Tibial artery (tissue), 4 donors: ENCODE measurements around the gene SSC5D.

ENCODE experiments used
- DNase-seq, 2 donors: peaks; one replicate each; pipeline ENCODE4 v3.0.0-alpha.2; 2019
- H3K27ac ChIP-seq, 2 donors: fragments of 200-600 bp; sonication (generic) in 1 of 2; 1 replicate in 1 of 2; 2 replicates in 1 of 2; pipeline ENCODE4 v1.5.1; 2018 to 2019; ENCODE audit warnings: mild to moderate bottlenecking in 1 of 2
- H3K27me3 ChIP-seq, 2 donors: fragments of 200-600 bp; sonication (generic) in 1 of 2; one replicate each; pipeline versions ENCODE4 v1.5.1 to v1.6.0; 2016 to 2019
- H3K36me3 ChIP-seq, 3 donors: fragments of 200-600 bp; sonication (generic) in 2 of 3; one replicate each; pipeline ENCODE4 v1.5.1; 2016 to 2019; ENCODE audit warnings: mild to moderate bottlenecking in 2 of 3
- H3K4me1 ChIP-seq, 4 donors: fragments of 200-600 bp; sonication (generic) in 2 of 4; 1 replicate in 3 of 4; 2 replicates in 1 of 4; pipeline ENCODE4 v1.5.1; 2016 to 2019
- H3K4me3 ChIP-seq, 2 donors: fragments of 200-600 bp; sonication (generic) in 1 of 2; 1 replicate in 1 of 2; 2 replicates in 1 of 2; pipeline ENCODE4 v1.5.1; 2018 to 2019; ENCODE audit warnings: mild to moderate bottlenecking in 2 of 2
- H3K9me3 ChIP-seq, 3 donors: fragments of 200-600 bp; sonication (generic) in 1 of 3; one replicate each; pipeline ENCODE4 v1.5.1; 2016 to 2019
- intact Hi-C: fragments of 100-400 bp; cut with DNase I; formaldehyde crosslinking; loops from one replicate; pipeline ENCODE4 v1.15.0; 2023; ENCODE audit warnings: low total_unique reads
- TF ChIP-seq, protein P1 (sequence below), 2 experiments: fragments of 200-600 bp in 1 of 2; fragments of 450-650 bp in 1 of 2; IDR thresholded peaks; one replicate each; pipeline ENCODE4 v1.5.1; 2017 to 2019; ENCODE audit warnings: antibody characterized with exemption in 2 of 2, mild to moderate bottlenecking in 1 of 2, moderate library complexity in 1 of 2

The SSC5D gene

DNA sequence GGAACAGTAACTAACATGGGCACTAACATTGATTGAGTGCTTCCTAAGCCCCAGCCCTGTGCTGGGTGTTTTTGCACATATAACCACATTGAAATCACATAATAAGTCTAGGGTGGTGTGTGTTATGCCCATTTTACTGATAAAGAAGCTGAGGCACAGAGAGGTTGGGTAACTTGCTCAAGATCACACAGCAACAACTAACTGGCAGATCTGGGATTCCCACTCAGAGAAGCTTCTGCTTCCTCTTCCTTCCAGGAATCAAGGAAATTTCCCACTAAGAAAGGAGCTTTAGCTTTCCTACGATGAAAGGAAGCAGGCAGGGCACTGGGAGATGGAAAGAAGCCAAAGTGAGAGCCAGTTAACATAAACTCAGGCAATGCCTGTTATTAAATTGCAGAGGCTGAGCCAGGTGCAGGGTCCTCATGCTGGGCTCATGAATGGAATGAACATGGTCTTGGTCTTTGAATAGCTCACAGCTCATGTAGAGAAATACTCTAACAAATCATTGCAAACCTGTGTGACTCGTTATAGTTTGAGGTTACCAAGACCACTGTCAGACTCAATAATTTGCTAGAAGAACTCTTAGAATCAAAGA is 10.1 kb downstream of the SSC5D start:
- Histone ChIP-seq H3K4me3 (no peak overlapping the region), H3K4me1 (peaks cover 0 to 4% (median under 1%) of the 10 kb centered on the region in 4 donors), H3K27ac (no peak overlapping the region), H3K36me3 (peaks cover 0 to 8% (median 0%) of the 10 kb centered on the region in 3 donors), H3K9me3 (no peaks in the 10 kb centered on the region), H3K27me3 (peaks cover 0 to 16% of the 10 kb centered on the region in 2 donors)
- no peak for DNase-seq
- intact Hi-C loops, result no loop called here
- TF ChIP-seq, protein P1, sequence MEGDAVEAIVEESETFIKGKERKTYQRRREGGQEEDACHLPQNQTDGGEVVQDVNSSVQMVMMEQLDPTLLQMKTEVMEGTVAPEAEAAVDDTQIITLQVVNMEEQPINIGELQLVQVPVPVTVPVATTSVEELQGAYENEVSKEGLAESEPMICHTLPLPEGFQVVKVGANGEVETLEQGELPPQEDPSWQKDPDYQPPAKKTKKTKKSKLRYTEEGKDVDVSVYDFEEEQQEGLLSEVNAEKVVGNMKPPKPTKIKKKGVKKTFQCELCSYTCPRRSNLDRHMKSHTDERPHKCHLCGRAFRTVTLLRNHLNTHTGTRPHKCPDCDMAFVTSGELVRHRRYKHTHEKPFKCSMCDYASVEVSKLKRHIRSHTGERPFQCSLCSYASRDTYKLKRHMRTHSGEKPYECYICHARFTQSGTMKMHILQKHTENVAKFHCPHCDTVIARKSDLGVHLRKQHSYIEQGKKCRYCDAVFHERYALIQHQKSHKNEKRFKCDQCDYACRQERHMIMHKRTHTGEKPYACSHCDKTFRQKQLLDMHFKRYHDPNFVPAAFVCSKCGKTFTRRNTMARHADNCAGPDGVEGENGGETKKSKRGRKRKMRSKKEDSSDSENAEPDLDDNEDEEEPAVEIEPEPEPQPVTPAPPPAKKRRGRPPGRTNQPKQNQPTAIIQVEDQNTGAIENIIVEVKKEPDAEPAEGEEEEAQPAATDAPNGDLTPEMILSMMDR (IDR thresholded peaks at IDR 0.05), result no peak

DNA sequence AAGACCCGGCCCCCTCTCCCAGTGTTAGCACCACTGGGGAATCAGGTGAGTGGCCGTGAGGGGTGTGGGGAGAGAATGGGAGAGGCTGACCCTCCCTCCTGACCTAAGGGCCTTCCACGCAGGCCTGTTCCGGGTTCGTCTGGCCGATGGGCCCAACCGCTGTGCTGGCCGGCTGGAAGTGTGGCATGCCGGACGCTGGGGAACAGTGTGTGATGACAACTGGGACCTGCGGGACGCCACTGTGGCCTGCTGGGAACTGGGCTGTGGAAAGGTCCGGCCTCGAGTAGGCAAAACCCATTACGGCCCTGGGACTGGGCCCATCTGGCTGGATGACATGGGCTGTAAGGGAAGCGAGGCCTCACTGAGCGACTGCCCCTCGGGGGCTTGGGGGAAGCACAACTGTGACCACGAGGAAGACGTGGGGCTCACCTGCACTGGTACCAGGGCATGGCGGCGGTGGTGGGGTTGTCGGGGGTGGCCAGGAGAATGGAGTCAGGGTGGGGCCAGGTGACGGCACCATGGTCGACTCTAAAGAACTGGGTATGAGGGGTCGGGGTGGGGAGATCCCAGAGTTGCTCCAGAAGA is 12.2 kb downstream of the SSC5D start:
- no peak overlapping the region for H3K4me3 ChIP-seq
- TF ChIP-seq, protein P1 (IDR thresholded peaks at IDR 0.05), result no peak
- H3K27me3 ChIP-seq, result no peaks in the 10 kb centered on the region

DNA sequence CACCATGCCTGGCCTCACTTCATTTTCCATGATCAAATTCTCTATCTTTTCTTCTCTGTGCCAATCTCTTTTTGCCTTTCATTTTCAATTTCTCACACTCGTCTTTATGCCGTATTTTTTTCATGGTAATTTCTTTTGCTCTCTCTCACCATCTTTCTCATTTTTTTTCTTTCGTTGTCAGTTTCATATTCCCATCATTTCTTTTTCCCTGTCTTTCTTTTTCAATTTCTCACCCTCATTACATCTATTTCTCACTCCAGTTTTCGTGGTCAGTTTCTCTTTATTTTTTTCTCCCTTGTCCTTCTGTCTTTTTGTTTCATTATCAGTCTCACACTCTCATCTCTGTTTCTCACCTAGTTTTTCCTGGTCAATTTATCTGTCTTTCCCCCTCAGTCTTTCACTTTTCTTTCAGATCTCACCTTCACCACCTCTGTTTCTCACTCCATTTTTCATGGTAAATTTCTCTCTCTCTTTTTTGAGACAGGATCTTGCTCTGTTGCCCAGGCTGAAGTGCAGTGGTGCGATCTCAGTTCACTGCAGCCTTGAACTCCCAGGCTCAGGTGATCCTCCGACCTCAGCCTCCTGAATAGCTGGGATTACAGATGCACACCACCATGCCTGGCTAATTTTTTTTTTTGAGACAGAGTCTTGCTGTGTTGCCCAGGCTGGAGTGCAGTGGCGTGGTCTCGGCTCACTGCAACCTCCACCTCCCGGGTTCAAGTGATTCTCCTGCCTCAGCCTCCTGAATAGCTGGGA is 14.1 kb downstream of the SSC5D start:
- peaks cover 0 to 8% (median 0%) of the 10 kb centered on the region in 3 donors for H3K36me3 ChIP-seq
- TF ChIP-seq, protein P1 (IDR thresholded peaks at IDR 0.05), result no peak
- no peaks in the 10 kb centered on the region for H3K9me3 ChIP-seq
- DNase-seq, result no peak
- H3K27ac ChIP-seq, result no peak overlapping the region
- no peaks in the 10 kb centered on the region for H3K27me3 ChIP-seq
- intact Hi-C loops, result loop anchor here (5.0 kb wide), 1 partner anchor 355 kb away; the partner anchor contains the start of gene TNNT1
- H3K4me3 ChIP-seq, result no peak overlapping the region
- peaks cover 0 to 13% (median 4%) of the 10 kb centered on the region in 4 donors for H3K4me1 ChIP-seq

More for the DNA sequence above, 12.2 kb downstream of the SSC5D start:
- intact Hi-C loops, result loop anchor here (5.0 kb wide), 1 partner anchor 353 kb away; the partner anchor contains the start of gene TNNT1
- Histone ChIP-seq H3K36me3 (peaks cover 0 to 8% (median 0%) of the 10 kb centered on the region in 3 donors), H3K27ac (no peak overlapping the region), H3K4me1 (peaks cover 0 to 13% (median 4%) of the 10 kb centered on the region in 4 donors), H3K9me3 (no peaks in the 10 kb centered on the region)
- DNase-seq, result no peak

DNA sequence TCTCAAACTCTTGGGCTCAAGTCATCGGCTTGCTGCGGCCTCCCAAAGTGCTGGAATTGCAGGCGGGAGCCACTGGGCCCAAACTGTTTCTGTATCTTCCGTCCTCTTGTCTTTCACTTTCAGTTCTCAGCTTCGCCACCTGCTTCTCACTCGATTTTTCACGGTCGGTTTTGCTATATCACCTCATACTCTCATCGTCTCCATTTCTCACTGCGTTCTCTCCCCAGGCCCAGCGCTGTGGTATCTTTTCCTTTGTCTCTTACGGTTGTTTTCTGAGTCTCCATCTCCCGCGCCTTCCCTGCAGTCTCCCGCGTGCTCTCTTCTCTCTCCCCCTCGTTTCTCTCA is 14.9 kb downstream of the SSC5D start:
- TF ChIP-seq, protein P1 (IDR thresholded peaks at IDR 0.05), result no peak
- Histone ChIP-seq H3K27me3 (peaks cover 0 to 4% of the 10 kb centered on the region in 2 donors), H3K4me3 (no peak overlapping the region), H3K27ac (no peak overlapping the region), H3K36me3 (peaks cover 0 to 8% (median 0%) of the 10 kb centered on the region in 3 donors), H3K9me3 (no peaks in the 10 kb centered on the region), H3K4me1 (peaks cover 0 to 13% (median 4%) of the 10 kb centered on the region in 4 donors)
- intact Hi-C loops, result loop anchor here (5.0 kb wide), 1 partner anchor 356 kb away; the partner anchor contains the start of gene TNNT1
- no peak for DNase-seq

DNA sequence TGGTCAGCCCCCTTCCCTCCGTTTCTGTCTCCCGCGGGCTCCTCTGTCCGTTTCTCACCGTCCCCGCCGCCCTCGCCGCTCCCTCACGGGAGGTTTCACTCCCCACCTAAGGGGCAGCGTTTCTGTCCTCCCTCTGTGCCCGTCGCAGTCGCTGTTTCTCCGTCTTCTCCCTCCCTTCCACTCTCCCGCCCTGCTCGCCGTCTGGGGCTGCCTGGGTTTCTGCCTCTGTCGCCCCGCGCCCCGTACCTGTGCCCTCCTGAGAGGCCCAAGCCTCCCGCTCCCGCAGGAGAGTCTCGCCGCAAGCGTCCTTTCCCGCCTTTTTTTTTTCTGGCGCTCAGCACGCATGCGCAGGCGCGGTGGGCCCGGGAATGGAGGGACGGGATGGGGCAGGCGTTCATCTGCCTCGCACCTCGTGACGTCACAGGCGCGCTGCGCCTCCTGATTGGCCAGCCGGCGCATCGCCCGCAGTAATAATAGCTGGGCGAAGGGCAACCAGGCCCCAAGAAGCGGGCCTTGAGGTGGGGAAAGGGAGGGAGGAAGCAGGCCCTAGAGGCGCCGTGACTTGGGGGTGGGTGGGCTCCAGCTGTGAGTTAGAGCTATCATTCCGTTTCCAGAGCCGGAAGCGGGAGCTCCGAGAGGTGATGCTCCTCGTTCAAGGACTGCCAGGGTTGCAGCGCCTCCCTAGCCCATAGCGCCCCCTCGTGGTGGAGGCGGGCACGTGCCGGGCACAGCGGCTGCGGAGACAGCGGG is 15.4 kb downstream of the SSC5D start:
- intact Hi-C loops, result loop anchor here (2.0 to 5.0 kb wide), 2 partner anchors 37 to 356 kb away; partner anchors contain the start of gene TNNT1
- Histone ChIP-seq H3K4me3 (peak overlapping the region; percentile 40 to 60), H3K4me1 (peaks cover 0 to 13% (median 4%) of the 10 kb centered on the region in 4 donors), H3K27ac (no peak overlapping the region), H3K9me3 (no peaks in the 10 kb centered on the region), H3K36me3 (peaks cover 0 to 8% (median 0%) of the 10 kb centered on the region in 3 donors), H3K27me3 (peaks cover 0 to 6% of the 10 kb centered on the region in 2 donors)
- DNase-seq, result peak; percentile 91 to 94
- TF ChIP-seq, protein P1 (IDR thresholded peaks at IDR 0.05), result peak; percentile 97 to 98
